NCI-H1092 treated with DMSO at 0.1 percent for 48 hours (cell line): ENCODE results near the gene BAG2.

ENCODE experiments used
- DNase-seq: peaks from one replicate; lab custom pipeline; 2025; lab: John Stamatoyannopoulos, UW

Gene BAG2

DNA sequence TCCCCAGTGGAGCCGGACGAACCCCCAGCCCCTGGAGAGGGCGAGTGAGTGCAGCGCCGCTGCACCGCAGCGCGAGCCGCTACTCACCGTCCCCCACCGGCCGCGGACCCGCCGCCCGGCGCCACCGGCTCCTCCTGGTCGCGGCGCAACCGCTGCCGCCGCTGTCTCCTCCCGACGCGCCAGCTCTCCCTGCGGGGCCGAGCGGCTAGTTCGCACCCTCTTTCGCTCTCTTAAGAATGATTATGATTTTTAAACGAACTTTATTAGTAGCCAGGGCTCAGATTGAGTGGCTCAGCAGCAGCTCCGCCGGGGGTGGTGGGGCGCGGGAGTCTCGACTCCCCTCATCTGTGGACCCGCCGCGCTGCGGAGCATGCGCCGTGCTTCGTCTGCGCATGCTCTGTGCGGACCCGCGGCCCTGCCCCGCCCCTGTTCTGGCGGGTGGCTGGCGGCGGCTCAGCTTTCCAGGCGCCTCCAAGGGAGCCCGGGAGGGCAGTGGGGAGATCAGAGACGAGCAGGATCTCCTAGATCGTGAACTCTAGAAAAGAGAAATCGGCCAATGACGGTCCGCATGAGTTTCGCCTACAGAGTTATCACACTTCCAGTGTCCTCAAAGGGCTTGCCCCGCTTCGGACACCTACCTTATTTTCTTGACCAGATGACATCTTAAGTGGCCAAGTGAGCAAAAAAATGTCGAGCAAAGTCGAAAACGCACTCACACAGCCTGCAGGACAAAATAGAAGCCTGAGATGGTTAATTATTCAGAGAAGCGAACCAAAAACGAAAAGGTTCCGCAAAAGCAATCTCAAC is 50.0 kb downstream of the BAG2 start, which contains the start of gene RAB23:
RAB23 (minus strand) TSS at position 372 of the 807 bp plus-strand sequence. CDS start 11,927 bp downstream, outside the sequence.
- DNase-seq, result peak; percentile 76

DNA sequence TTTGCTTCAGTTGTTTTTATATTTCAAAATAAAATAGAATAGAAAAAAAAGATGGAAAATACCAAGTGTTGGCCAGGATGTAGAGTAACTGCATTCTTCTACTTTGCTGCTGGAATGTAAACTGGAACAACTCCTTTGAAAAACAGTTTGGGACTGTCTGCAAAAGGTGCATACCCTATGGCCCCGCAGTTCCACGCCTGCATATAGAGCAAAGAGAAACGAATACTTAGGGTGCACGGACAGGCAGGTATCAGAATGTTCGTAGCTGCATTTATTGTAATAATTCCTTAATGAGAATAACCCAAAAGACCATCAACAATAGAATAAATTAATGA is 50.6 kb downstream of the BAG2 start:
- no peak for DNase-seq

DNA sequence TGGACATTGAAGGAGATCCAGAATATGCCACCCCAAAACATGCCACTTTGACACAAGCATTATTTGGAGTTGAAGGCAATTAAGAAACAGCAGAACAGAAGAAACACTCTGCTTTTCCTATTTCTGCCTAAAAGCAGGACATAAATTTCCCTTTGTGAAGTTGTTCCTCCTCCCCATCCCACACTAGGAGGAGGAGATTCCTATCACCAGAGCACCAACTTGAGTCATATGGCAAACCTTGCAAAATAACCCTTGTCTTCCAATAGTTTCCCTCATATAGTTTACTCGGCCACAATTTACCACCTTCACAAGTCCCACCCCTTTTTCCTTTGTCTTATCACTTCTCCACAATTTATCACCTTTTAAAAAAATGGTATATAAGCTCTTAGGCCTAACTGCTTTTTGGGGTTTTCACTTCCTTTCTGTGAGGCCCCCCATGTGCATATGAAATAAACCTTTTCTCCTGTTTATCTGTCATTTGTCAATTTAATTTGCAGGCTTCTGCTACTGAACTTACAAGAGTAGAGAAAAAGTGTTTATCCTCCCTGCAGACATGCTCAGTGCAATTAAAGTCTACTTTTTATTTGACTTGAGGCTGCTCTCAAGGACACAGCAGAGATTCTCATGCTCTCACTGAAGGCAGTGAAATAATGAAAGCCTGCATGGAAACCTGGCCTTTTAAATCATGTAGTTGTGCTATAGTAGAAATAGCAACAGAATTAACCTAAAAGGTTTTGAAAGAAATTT is 52.8 kb downstream of the BAG2 start:
- DNase-seq, result no peak

DNA sequence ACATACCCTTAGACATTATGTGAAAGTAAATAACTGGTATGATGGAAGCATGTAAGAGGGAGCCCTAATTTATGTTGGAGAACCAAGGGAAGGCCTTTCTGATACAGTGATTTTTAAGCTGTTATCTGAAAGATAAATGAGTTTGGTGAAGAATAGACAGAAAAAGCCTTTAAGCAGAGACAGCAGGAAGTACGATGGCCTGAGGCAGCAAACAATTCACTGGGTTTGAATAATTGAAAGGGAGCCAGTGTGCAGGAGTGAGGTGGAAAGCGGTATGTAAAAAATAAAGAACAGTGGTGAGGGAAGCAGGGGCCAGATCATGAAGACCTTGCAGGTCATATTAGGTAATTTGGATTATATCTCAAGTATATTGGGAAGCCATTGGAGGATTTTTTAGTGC is 54.1 kb downstream of the BAG2 start:
- no peak for DNase-seq
